IMR-90 (cell line): ENCODE data around the gene FTL.

ENCODE experiments used
- CEBPB ChIP-seq: IDR thresholded peaks from 2 replicates; pipeline ENCODE4 v1.6.1; 2012; ENCODE audit warnings: low read depth, low read length, improper control_type of control experiment
- CTCF ChIP-seq: conservative IDR thresholded peaks from 2 replicates; pipeline ENCODE4 v1.5.1; 2012; ENCODE audit warnings: mild to moderate bottlenecking, low read depth, low read length, improper control_type of control experiment
- MAFK ChIP-seq: IDR thresholded peaks from 2 replicates; pipeline ENCODE4 v1.6.1; 2012; ENCODE audit warnings: low read depth, low read length, improper control_type of control experiment
- MAZ ChIP-seq: IDR thresholded peaks from 2 replicates; pipeline ENCODE4 v1.6.1; 2012; ENCODE audit warnings: low read depth, mild to moderate bottlenecking, low read length, improper control_type of control experiment, moderate library complexity, borderline replicate concordance
- POLR2A ChIP-seq: IDR thresholded peaks from 2 replicates; pipeline ENCODE4 v1.6.1; 2012; ENCODE audit warnings: mild to moderate bottlenecking, low read depth, low read length

- TF ChIP-seq CTCF (no peak), CEBPB (no peak), MAFK (no peak), MAZ (no peak), POLR2A (no peak)
Measured at GRCh38 chr19:48938256-48938655, 26.9 kb upstream of the FTL start.
